Urinary bladder (tissue), 4 donors: ENCODE data around the gene CNTNAP5. TPM values are rescaled to one million over a fixed set of nuclear protein-coding genes. Genes with fewer than 3 reads are reported as not detected.

Source experiments
- DNase-seq: peaks from one replicate; pipeline ENCODE4 v3.0.0-alpha.2; 2015; ENCODE audit errors: extremely low spot score
- H3K27ac ChIP-seq: one replicate; pipeline ENCODE4 v1.5.1; 2013; ENCODE audit warnings: low read depth, mild to moderate bottlenecking, moderate library complexity
- H3K36me3 ChIP-seq: one replicate; pipeline ENCODE4 v1.6.1; 2013; ENCODE audit warnings: mild to moderate bottlenecking, moderate library complexity; ENCODE audit not compliant: insufficient read depth
- H3K4me1 ChIP-seq: one replicate; pipeline ENCODE4 v1.6.1; 2013; ENCODE audit warnings: mild to moderate bottlenecking, moderate library complexity; ENCODE audit not compliant: insufficient read depth
- H3K4me3 ChIP-seq: one replicate; pipeline ENCODE4 v1.5.1; 2013; ENCODE audit warnings: low read depth, low read length
- WGBS: extraction: QIAGEN DNeasy Blood & Tissue Kit; methylation state at CpG from one replicate; pipeline ENCODE4 v1.1.7; 2013; 5-methylcytosine and 5-hydroxymethylcytosine counted together
- polyA plus RNA-seq: library from polyadenylated mRNA; stranded (reverse); fragments of 200-250 nt; gene quantifications from one replicate; pipeline ENCODE4 v1.2.3, GENCODE V29; 2013
- total RNA-seq: library from RNA; depleted of rRNA; stranded (reverse); fragments of >200 nt; gene quantifications from one replicate; pipeline ENCODE4 v1.2.3, GENCODE V29; 2014
- donor health status: healthy with polysubstance abuse.
- donor health status: healthy.

CNTNAP5 gene
- total and polyA plus RNA-seq, 2 donors: 0.01 to 1.8 TPM

GRCh38 chr2:124698979-124699565 lies 674.0 kb downstream of the CNTNAP5 start:
- Histone ChIP-seq H3K27ac (no peak overlapping the region), H3K36me3 (no peaks in the 10 kb centered on the region), H3K4me1 (no peaks in the 10 kb centered on the region), H3K4me3 (no peak overlapping the region)
- 72% methylated on average over 4 of the region's 4 CpGs for WGBS
- DNase-seq: no peak

GRCh38 chr2:124702777-124703176 lies 677.7 kb downstream of the CNTNAP5 start:
- H3K27ac ChIP-seq: no peak overlapping the region
- no peak for DNase-seq
- no peaks in the 10 kb centered on the region for H3K36me3 ChIP-seq
- no peak overlapping the region for H3K4me3 ChIP-seq
- no peaks in the 10 kb centered on the region for H3K4me1 ChIP-seq

GRCh38 chr2:124704071-124704925 lies 679.2 kb downstream of the CNTNAP5 start:
- Histone ChIP-seq H3K4me1 (no peaks in the 10 kb centered on the region), H3K36me3 (no peaks in the 10 kb centered on the region), H3K27ac (no peak overlapping the region), H3K4me3 (no peak overlapping the region)
- WGBS: 61% methylated on average over 5 of the region's 5 CpGs
- DNase-seq: no peak

GRCh38 chr2:124708661-124709060 lies 683.6 kb downstream of the CNTNAP5 start:
- no peaks in the 10 kb centered on the region for H3K36me3 ChIP-seq
- 83% methylated on average over 3 of the region's 3 CpGs for WGBS
- no peak overlapping the region for H3K27ac ChIP-seq
- H3K4me1 ChIP-seq: no peaks in the 10 kb centered on the region
- DNase-seq: no peak
- no peak overlapping the region for H3K4me3 ChIP-seq

GRCh38 chr2:124713969-124714368 lies 688.9 kb downstream of the CNTNAP5 start:
- Histone ChIP-seq H3K36me3 (no peaks in the 10 kb centered on the region), H3K4me3 (no peak overlapping the region), H3K4me1 (no peaks in the 10 kb centered on the region), H3K27ac (no peak overlapping the region)
- 87% methylated on average over 2 of the region's 2 CpGs for WGBS
- no peak for DNase-seq

- no peak overlapping the region for H3K4me3 ChIP-seq
- H3K27ac ChIP-seq: no peak overlapping the region
- H3K4me1 ChIP-seq: no peaks in the 10 kb centered on the region
- H3K36me3 ChIP-seq: no peaks in the 10 kb centered on the region
- no peak for DNase-seq
Measured at GRCh38 chr2:124725187-124725586, 700.1 kb downstream of the CNTNAP5 start.

GRCh38 chr2:124740636-124741035 lies 715.5 kb downstream of the CNTNAP5 start:
- H3K4me3 ChIP-seq: no peak overlapping the region
- 71% methylated on average over 2 of the region's 2 CpGs for WGBS
- no peaks in the 10 kb centered on the region for H3K4me1 ChIP-seq
- DNase-seq: no peak
- no peaks in the 10 kb centered on the region for H3K36me3 ChIP-seq
- no peak overlapping the region for H3K27ac ChIP-seq

GRCh38 chr2:124753842-124754241 lies 728.8 kb downstream of the CNTNAP5 start:
- DNase-seq: no peak
- H3K27ac ChIP-seq: no peak overlapping the region
- no peaks in the 10 kb centered on the region for H3K4me1 ChIP-seq
- WGBS: 86% methylated on average over 3 of the region's 3 CpGs
- H3K36me3 ChIP-seq: no peaks in the 10 kb centered on the region
- no peak overlapping the region for H3K4me3 ChIP-seq

- 71% methylated on average over 1 of the region's 1 CpG for WGBS
- Histone ChIP-seq H3K27ac (no peak overlapping the region), H3K4me3 (no peak overlapping the region), H3K36me3 (no peaks in the 10 kb centered on the region), H3K4me1 (no peaks in the 10 kb centered on the region)
- no peak for DNase-seq
Measured at GRCh38 chr2:124755386-124755785, 730.3 kb downstream of the CNTNAP5 start.

GRCh38 chr2:124756048-124756447 lies 731.0 kb downstream of the CNTNAP5 start:
- no peaks in the 10 kb centered on the region for H3K4me1 ChIP-seq
- no peak overlapping the region for H3K27ac ChIP-seq
- no peak overlapping the region for H3K4me3 ChIP-seq
- whole genome bisulfite sequencing: 87% methylated on average over 4 of the region's 4 CpGs
- DNase-seq: no peak
- H3K36me3 ChIP-seq: no peaks in the 10 kb centered on the region

GRCh38 chr2:124762388-124762787 lies 737.3 kb downstream of the CNTNAP5 start:
- DNase-seq: no peak
- 84% methylated on average over 1 of the region's 1 CpG for WGBS
- no peak overlapping the region for H3K27ac ChIP-seq
- no peaks in the 10 kb centered on the region for H3K36me3 ChIP-seq
- no peak overlapping the region for H3K4me3 ChIP-seq
- H3K4me1 ChIP-seq: no peaks in the 10 kb centered on the region

GRCh38 chr2:124763611-124764010 lies 738.5 kb downstream of the CNTNAP5 start:
- no peak overlapping the region for H3K27ac ChIP-seq
- H3K36me3 ChIP-seq: no peaks in the 10 kb centered on the region
- H3K4me1 ChIP-seq: no peaks in the 10 kb centered on the region
- H3K4me3 ChIP-seq: no peak overlapping the region
- WGBS: 88% methylated on average over 9 of the region's 9 CpGs
- no peak for DNase-seq

GRCh38 chr2:124774781-124775180 lies 749.7 kb downstream of the CNTNAP5 start:
- no peaks in the 10 kb centered on the region for H3K4me1 ChIP-seq
- no peak overlapping the region for H3K4me3 ChIP-seq
- WGBS: 88% methylated on average over 5 of the region's 5 CpGs
- H3K27ac ChIP-seq: no peak overlapping the region
- no peaks in the 10 kb centered on the region for H3K36me3 ChIP-seq
- no peak for DNase-seq

- no peaks in the 10 kb centered on the region for H3K36me3 ChIP-seq
- no peak for DNase-seq
- WGBS: 84% methylated on average over 3 of the region's 3 CpGs
Measured at GRCh38 chr2:124776332-124776731, 751.2 kb downstream of the CNTNAP5 start.

More at GRCh38 chr2:124776332-124776731, 751.2 kb downstream of the CNTNAP5 start:
- Histone ChIP-seq H3K4me3 (no peak overlapping the region), H3K4me1 (no peaks in the 10 kb centered on the region), H3K27ac (no peak overlapping the region)
